Ovary (tissue), 10 donors: ENCODE data around the gene BROX. TPM values are rescaled to one million over a fixed set of nuclear protein-coding genes. Genes with fewer than 3 reads are reported as not detected.
"Not testable (repeated sequence)": the region's sequence is repeated elsewhere in the genome, so short reads cannot be mapped to it uniquely, and the experiment has no call there.

Source experiments
- DNase-seq, 5 donors: peaks; one replicate each; pipeline ENCODE4 v3.0.0-alpha.2; 2019 to 2020
- H3K27ac ChIP-seq, 2 donors: fragments of 200-600 bp; one replicate each; pipeline versions ENCODE4 v1.5.1 to v1.8.0; 2019 to 2022
- H3K27me3 ChIP-seq: fragments of 200-600 bp; one replicate; pipeline ENCODE4 v1.8.0; 2022
- H3K36me3 ChIP-seq: fragments of 200-600 bp; sonication (generic); one replicate; pipeline ENCODE4 v1.5.1; 2019
- H3K4me1 ChIP-seq: one replicate; pipeline ENCODE4 v1.8.1; 2013; ENCODE audit warnings: mild to moderate bottlenecking, moderate library complexity; ENCODE audit not compliant: insufficient read depth
- H3K4me3 ChIP-seq: fragments of 200-600 bp; sonication (generic); one replicate; pipeline ENCODE4 v1.5.1; 2017
- H3K9me3 ChIP-seq, 2 donors: fragments of 200-600 bp in 1 of 2; sonication (generic) in 1 of 2; one replicate each; pipeline versions ENCODE4 v1.5.1 to v1.8.1; 2013 to 2019; ENCODE audit warnings: mild to moderate bottlenecking in 1 of 2, moderate library complexity in 1 of 2
- EP300 ChIP-seq: sonication (generic); formaldehyde crosslinking; IDR thresholded peaks from one replicate; pipeline ENCODE4 v1.6.1; 2017; ENCODE audit warnings: antibody characterized with exemption
- POLR2A ChIP-seq: fragments of 450-650 bp; IDR thresholded peaks from one replicate; pipeline ENCODE4 v1.6.1; 2017; ENCODE audit warnings: antibody characterized with exemption, mild to moderate bottlenecking, moderate library complexity
- WGBS, 3 donors: extraction: QIAGEN DNeasy Blood & Tissue Kit in 1 of 3; methylation state at CpG; one replicate each; pipeline versions ENCODE4 v1.1.5 to v1.1.7; 2013 to 2017; 5-methylcytosine and 5-hydroxymethylcytosine counted together
- intact Hi-C, 4 donors: fragments of 100-400 bp; cut with DNase I; formaldehyde crosslinking; loops; one replicate each; pipeline versions ENCODE4 v1.11.0 to v1.15.1; 2022 to 2023
- long read RNA-seq, 3 donors: library from polyadenylated mRNA in 2 of 3; unstranded in 2 of 3; transcript quantifications; one replicate each; pipeline ENCODE4 v2.0.0 and lab custom pipeline, GENCODE V29; 2021 to 2026
- polyA plus RNA-seq, 2 donors: library from polyadenylated mRNA; stranded (reverse); fragments of 200-250 nt in 1 of 2; fragments of 350-450 nt in 1 of 2; fragmentation: Illumina TruSeq in 1 of 2; extraction: RNeasy Lipid Tissue Mini Kit (QIAGEN cat#74804) in 1 of 2; gene quantifications; one replicate each; pipeline ENCODE4 v1.2.3, GENCODE V29; 2013 to 2014
- total RNA-seq, 7 donors: library from RNA; depleted of rRNA in 2 of 7; stranded (reverse); fragments of >200 nt in 2 of 7; fragmentation: NEBNext Ultra II Directional in 3 of 7; extraction: Animal tissue kit (Norgen Biotek cat#: 25700) in 3 of 7; gene quantifications; one replicate each; pipeline versions ENCODE4 v1.1.0 to v1.2.4, GENCODE V29; 2016 to 2023
- TF ChIP-seq, protein P1 (sequence below), 3 donors: fragments of 450-650 bp in 2 of 3; fragments of 200-600 bp in 1 of 3; IDR thresholded peaks; one replicate each; pipeline versions ENCODE4 v1.5.1 to v1.8.0; 2016 to 2022; ENCODE audit warnings: antibody characterized with exemption in 3 of 3, mild to moderate bottlenecking in 1 of 3
- donor health status: DM: no; HTN: no; CAD: no; lungs with moderate emphysema.
- donor health status: DM: no; HTN: no; CAD: no.
- donor health status: Bipolar disorder and iron deficiency.
- donor health status: DM: yes; HTN: yes; CAD: no.
- donor health status: DM: no; HTN: no; CAD: no.
- donor health status: DM: yes; HTN: yes; CAD: no.

The BROX gene, protein sequence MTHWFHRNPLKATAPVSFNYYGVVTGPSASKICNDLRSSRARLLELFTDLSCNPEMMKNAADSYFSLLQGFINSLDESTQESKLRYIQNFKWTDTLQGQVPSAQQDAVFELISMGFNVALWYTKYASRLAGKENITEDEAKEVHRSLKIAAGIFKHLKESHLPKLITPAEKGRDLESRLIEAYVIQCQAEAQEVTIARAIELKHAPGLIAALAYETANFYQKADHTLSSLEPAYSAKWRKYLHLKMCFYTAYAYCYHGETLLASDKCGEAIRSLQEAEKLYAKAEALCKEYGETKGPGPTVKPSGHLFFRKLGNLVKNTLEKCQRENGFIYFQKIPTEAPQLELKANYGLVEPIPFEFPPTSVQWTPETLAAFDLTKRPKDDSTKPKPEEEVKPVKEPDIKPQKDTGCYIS
- total RNA-seq (10 to 100 TPM; 24.2 to 42.3 (median 29.5) TPM), polyA plus RNA-seq (10 to 100 TPM; 13.8 to 21.8 TPM)
- long read RNA-seq, donor 1, partial matches to known transcripts, result 1 of 11 reads
- long read RNA-seq, donor 1, other reads (novel, unspliced or antisense), result 10 of 11 reads
- long read RNA-seq, donor 2, full-length matches to known transcripts, result 4 of 10 reads
- long read RNA-seq, donor 2, partial matches to known transcripts, result 6 of 10 reads
- long read RNA-seq, donor 2, other reads (novel, unspliced or antisense), result 0 of 10 reads
- long read RNA-seq, donor 3, full-length matches to known transcripts, result 2 of 36 reads
- long read RNA-seq, donor 3, partial matches to known transcripts, result 9 of 36 reads
- long read RNA-seq, donor 3, other reads (novel, unspliced or antisense), result 25 of 36 reads

DNA sequence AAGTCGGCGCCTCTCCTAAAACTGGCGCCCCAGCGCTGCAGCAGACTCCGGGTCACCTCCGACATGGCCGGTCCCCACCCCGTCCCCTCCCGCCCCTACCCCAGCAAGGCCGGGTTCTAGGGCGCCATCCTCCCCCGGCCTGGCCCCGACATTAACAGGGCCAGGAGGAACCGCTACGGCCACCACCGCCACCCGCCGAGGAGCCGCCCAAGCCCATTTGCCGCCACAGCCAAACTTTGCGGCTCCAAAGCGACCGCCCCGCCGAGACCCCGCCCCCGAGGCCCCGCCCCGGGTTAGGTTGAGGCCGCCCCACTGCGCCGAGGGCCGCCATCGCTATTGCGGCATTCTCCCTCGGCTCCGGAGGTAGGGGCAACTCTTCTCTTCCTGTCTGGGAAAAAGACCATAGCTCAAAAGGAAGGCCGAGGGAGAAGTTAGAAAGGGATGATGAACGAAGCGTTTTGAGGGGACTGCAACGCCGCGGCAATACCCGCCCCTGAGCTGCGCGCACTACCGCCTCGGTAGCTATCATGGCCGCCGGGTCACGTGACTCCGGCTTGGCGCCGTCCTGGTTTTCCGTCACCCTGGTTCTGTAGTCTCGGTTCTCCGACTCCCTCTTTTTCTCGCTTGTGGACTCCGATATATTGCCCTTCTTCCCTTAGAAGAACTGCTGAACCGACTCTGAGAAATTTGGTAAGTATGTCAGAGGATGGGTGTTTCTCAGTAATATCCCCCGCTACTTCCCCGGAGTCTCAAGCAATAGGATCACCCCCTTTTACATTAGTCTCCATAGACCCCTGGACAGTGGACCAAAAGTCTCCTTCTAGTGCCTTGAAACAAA is at the start of gene BROX, which contains the start of gene AIDA:
Gene BROX, plus strand, starts transcription at position 312 of the 838 bp plus-strand sequence. CDS start 3,136 bp downstream, outside the sequence.
Gene AIDA, minus strand, starts transcription at position 239 of the 838 bp plus-strand sequence. Its CDS starts 174 bp downstream, at position 65.
- no peaks in the 10 kb centered on the region for H3K9me3 ChIP-seq
- TF ChIP-seq POLR2A (no peak), EP300 (no peak)
- TF ChIP-seq, protein P1, sequence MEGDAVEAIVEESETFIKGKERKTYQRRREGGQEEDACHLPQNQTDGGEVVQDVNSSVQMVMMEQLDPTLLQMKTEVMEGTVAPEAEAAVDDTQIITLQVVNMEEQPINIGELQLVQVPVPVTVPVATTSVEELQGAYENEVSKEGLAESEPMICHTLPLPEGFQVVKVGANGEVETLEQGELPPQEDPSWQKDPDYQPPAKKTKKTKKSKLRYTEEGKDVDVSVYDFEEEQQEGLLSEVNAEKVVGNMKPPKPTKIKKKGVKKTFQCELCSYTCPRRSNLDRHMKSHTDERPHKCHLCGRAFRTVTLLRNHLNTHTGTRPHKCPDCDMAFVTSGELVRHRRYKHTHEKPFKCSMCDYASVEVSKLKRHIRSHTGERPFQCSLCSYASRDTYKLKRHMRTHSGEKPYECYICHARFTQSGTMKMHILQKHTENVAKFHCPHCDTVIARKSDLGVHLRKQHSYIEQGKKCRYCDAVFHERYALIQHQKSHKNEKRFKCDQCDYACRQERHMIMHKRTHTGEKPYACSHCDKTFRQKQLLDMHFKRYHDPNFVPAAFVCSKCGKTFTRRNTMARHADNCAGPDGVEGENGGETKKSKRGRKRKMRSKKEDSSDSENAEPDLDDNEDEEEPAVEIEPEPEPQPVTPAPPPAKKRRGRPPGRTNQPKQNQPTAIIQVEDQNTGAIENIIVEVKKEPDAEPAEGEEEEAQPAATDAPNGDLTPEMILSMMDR (IDR thresholded peaks at IDR 0.05), result no peak
- H3K27me3 ChIP-seq, result no peaks in the 10 kb centered on the region
- H3K4me3 ChIP-seq, result peak within 1 kb of the TSS; percentile 87
- no peaks in the 10 kb centered on the region for H3K36me3 ChIP-seq
- peak within 1 kb of the TSS; percentile 92 to 97 for H3K27ac ChIP-seq
- intact Hi-C loops, result no loop called here
- peaks cover 8% of the 10 kb centered on the region for H3K4me1 ChIP-seq
- WGBS, 3 donors, result 0 to 1% (median 0%) methylated on average over 51 to 57 of the region's 62 CpGs
- peak; percentile 94 to 97 (median 96) for DNase-seq

DNA sequence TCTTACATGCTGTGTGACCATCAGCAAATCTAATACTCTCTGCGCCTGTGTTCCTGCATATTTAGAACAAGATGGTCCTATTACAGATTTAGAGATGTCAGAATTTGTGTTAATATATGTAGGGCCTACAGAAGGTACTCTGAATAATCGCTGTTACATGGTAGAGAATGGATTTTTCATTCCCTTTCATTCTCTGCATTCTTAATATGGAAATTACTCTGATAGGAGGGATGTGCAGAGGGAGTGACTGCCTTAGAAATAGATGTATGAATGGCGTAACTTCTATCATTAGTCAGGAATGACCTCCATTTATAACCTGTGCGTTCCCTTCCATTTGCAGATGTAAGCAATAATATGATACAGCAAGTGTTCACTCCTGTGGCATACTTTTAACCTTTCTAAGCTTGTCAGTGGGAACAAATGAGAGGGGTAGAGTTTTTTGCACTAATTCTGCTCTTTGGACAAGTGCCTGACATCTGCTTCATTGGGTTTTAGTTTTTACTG is 48.9 kb upstream of the BROX start:
- WGBS, 3 donors, result 91 to 99% (median 95%) methylated on average over 4 of the region's 4 CpGs
- DNase-seq, result no peak
- Histone ChIP-seq H3K27ac (no peak overlapping the region), H3K4me3 (no peak overlapping the region), H3K9me3 (no peaks in the 10 kb centered on the region), H3K27me3 (no peaks in the 10 kb centered on the region), H3K36me3 (no peaks in the 10 kb centered on the region), H3K4me1 (no peaks in the 10 kb centered on the region)
- intact Hi-C loops, result no loop called here
- TF ChIP-seq POLR2A (no peak), EP300 (no peak)
- TF ChIP-seq, protein P1 (IDR thresholded peaks at IDR 0.05), result no peak

DNA sequence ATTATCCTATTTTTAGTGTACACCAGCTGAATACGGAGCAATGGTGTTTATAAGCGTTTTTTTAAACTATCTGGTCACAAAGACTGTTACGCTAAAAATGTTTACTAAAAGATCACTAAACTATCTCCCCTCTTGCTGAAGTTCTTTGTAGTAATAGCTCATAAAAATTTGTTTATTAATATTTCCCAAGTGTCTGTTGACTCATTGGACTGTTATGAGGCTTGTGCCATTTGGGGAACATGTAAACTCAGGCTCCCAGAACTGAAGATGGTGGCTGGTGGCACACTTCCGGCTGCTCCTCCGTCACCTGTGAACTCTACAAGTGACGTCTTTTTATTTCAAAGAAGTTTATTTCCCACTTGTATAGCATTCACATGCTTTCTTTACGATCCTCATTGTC is 46.4 kb upstream of the BROX start:
- TF ChIP-seq EP300 (no peak), POLR2A (no peak)
- TF ChIP-seq, protein P1 (IDR thresholded peaks at IDR 0.05), result no peak
- intact Hi-C loops, result no loop called here

DNA sequence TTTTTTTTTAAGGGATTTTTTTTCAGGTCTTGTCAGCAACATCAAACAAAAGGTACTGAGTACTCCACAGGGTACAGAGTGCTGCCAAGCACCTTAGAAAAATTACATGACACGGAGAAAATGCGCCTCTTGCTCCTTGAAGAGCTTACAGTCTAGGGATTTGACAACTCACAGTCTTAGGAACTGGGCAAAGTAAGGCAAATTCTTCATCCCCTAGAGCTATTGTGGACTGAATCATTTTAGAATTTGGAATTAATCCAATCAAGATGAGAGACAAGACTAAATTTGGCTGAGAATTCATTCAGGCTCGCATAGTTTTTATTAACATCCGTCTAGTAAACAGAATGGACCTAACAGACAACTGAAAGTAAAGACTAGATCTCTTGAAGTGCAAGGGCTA is 44.2 kb upstream of the BROX start:
- H3K4me1 ChIP-seq, H3K36me3 ChIP-seq: not testable (repeated sequence)

More for the DNA sequence above, 46.4 kb upstream of the BROX start:
- no peaks in the 10 kb centered on the region for H3K4me1 ChIP-seq
- DNase-seq, result no peak
- no peaks in the 10 kb centered on the region for H3K27me3 ChIP-seq
- H3K4me3 ChIP-seq, result no peak overlapping the region
- H3K9me3 ChIP-seq, result no peaks in the 10 kb centered on the region
- H3K36me3 ChIP-seq, result no peaks in the 10 kb centered on the region
- WGBS, 3 donors, result 62 to 86% (median 67%) methylated on average over 7 of the region's 7 CpGs
- H3K27ac ChIP-seq, result no peak overlapping the region

DNA sequence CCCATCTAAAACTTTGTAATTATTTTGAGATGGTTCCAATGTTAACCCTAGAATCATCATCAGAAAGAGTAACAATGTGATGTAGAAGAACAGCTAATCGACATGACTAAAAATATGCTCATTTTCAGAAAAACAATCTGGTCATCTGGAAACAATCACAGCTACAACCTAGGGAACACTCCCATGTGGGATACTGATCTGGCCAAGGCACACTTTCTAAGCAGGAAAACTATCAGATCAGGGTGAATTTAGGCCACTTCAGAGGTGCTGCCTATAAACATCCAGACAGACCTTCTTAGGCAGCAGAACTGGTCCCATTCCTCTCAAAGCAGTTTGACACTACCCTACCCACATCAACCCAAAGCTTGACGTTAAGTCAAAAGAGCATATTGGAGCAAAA is 43.3 kb upstream of the BROX start:
- H3K27me3 ChIP-seq, H3K9me3 ChIP-seq, H3K4me3 ChIP-seq, H3K4me1 ChIP-seq, DNase-seq, H3K27ac ChIP-seq, intact Hi-C loops, H3K36me3 ChIP-seq: not testable (repeated sequence)
- 88% methylated on average over 1 of the region's 2 CpGs; no CpG with 5 or more reads in 1 of the 3 donors for WGBS, 3 donors

More for the DNA sequence above, 44.2 kb upstream of the BROX start:
- H3K27me3 ChIP-seq, DNase-seq, H3K27ac ChIP-seq, H3K4me3 ChIP-seq, H3K9me3 ChIP-seq, intact Hi-C loops: not testable (repeated sequence)
- WGBS, 3 donors, result 81 to 84% methylated on average over 2 of the region's 4 CpGs; no CpG with 5 or more reads in 1 of the 3 donors
